Mesendoderm (in vitro differentiated cells): ENCODE measurements around the gene ROCK1.

Source experiments
- DNase-seq: peaks from one replicate; pipeline ENCODE4 v3.0.0; 2013
- H2AK5ac ChIP-seq: 2 replicates; pipeline ENCODE4 v1.6.1; 2013; ENCODE audit warnings: low read length, inconsistent platforms
- H2BK120ac ChIP-seq: 2 replicates; pipeline ENCODE4 v1.6.1; 2013; ENCODE audit warnings: low read depth, mild to moderate bottlenecking, low read length, moderate library complexity, mixed read lengths
- H2BK15ac ChIP-seq: replicated peaks from 2 replicates; pipeline ENCODE4 v1.6.1; 2013; ENCODE audit warnings: low read depth, mild to moderate bottlenecking, moderate library complexity
- H2BK5ac ChIP-seq: 2 replicates; pipeline ENCODE4 v1.6.1; 2013; ENCODE audit warnings: low read length, inconsistent platforms
- H3K18ac ChIP-seq: 2 replicates; pipeline ENCODE4 v1.6.1; 2013; ENCODE audit warnings: mild to moderate bottlenecking, low read length, mixed read lengths
- H3K23ac ChIP-seq: one replicate; pipeline ENCODE4 v1.6.1; 2013; ENCODE audit warnings: low read length
- H3K27ac ChIP-seq: 2 replicates; pipeline ENCODE4 v1.5.1; 2013; ENCODE audit warnings: low read depth, mild to moderate bottlenecking, inconsistent platforms, low read length, moderate library complexity
- H3K27me3 ChIP-seq: 2 replicates; pipeline ENCODE4 v1.6.1; 2013; ENCODE audit warnings: low read length, control low read depth, mild to moderate bottlenecking, inconsistent platforms; ENCODE audit not compliant: insufficient read depth, poor library complexity
- H3K36me3 ChIP-seq: 2 replicates; pipeline ENCODE4 v1.6.1; 2013; ENCODE audit warnings: low read length, inconsistent platforms; ENCODE audit not compliant: control insufficient read depth, insufficient read depth
- H3K4ac ChIP-seq: one replicate; pipeline ENCODE4 v1.6.1; 2013; ENCODE audit warnings: low read depth, mild to moderate bottlenecking, low read length, moderate library complexity
- H3K4me1 ChIP-seq: 2 replicates; pipeline ENCODE4 v1.6.1; 2013; ENCODE audit warnings: low read depth, low read length, inconsistent platforms; ENCODE audit not compliant: control insufficient read depth
- H3K4me2 ChIP-seq: 2 replicates; pipeline ENCODE4 v1.6.1; 2013; ENCODE audit warnings: low read length
- H3K4me3 ChIP-seq: 2 replicates; pipeline ENCODE4 v1.5.1; 2013; ENCODE audit warnings: mild to moderate bottlenecking, low read length
- H3K56ac ChIP-seq: one replicate; pipeline ENCODE4 v1.6.1; 2013; ENCODE audit warnings: low read length
- H3K79me1 ChIP-seq: 2 replicates; pipeline ENCODE4 v1.6.1; 2013; ENCODE audit warnings: low read length, inconsistent platforms
- H3K79me2 ChIP-seq: 2 replicates; pipeline ENCODE4 v1.6.1; 2013; ENCODE audit warnings: mild to moderate bottlenecking, low read length; ENCODE audit not compliant: control insufficient read depth, insufficient read depth
- H3K9ac ChIP-seq: 2 replicates; pipeline ENCODE4 v1.6.1; 2013; ENCODE audit warnings: low read length, inconsistent platforms
- H4K5ac ChIP-seq: one replicate; pipeline ENCODE4 v1.6.1; 2013; ENCODE audit warnings: low read length
- H4K8ac ChIP-seq: one replicate; pipeline ENCODE4 v1.6.1; 2013; ENCODE audit warnings: low read depth, mild to moderate bottlenecking, control low read depth, low read length, moderate library complexity
- WGBS: extraction: QIAGEN DNeasy Blood & Tissue Kit; methylation state at CpG from one replicate; pipeline ENCODE4 v1.1.7; 2013; ENCODE audit warnings: low lambda C conversion rate, missing lambda C conversion rate; ENCODE audit not compliant: insufficient coverage; ENCODE audit errors: extremely low coverage; 5-methylcytosine and 5-hydroxymethylcytosine counted together

The ROCK1 gene

DNA sequence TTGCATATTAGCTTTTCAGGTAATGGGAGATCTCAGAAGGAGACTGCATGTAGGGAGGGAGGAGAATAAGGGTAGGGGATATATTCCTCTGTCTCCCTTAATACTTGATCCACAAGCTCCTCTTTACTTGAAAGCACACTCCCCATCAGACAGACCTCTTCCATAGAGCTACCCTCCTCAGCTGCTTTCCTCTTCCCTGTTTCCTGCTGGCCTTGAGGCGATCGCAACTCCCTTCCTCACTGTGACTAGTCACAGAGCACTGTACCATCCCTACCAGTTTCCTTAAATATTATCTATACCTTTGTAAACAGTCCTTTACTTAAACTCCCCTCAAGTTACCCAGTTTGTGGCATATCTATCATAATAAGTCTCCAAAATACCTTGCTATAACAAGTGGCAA lies 10.9 kb downstream of the ROCK1 start:
- Histone ChIP-seq H3K79me2 (peaks cover 43% of the 10 kb centered on the region), H3K18ac (no peak overlapping the region), H3K4me2 (no peak overlapping the region), H4K8ac (no peak overlapping the region), H3K36me3 (no peaks in the 10 kb centered on the region), H3K79me1 (peaks cover 9% of the 10 kb centered on the region), H3K23ac (no peak overlapping the region), H2BK5ac (no peak overlapping the region), H3K4ac (no peak overlapping the region), H2AK5ac (no peak overlapping the region), H2BK15ac (no peak overlapping the region), H3K4me1 (no peaks in the 10 kb centered on the region), H3K27ac (no peak overlapping the region), H2BK120ac (no peak overlapping the region), H3K27me3 (no peaks in the 10 kb centered on the region), H3K56ac (no peak overlapping the region), H4K5ac (no peak overlapping the region), H3K9ac (no peak overlapping the region), H3K4me3 (no peak overlapping the region)
- DNase-seq = no peak
- WGBS = no CpG with 5 or more reads among the region's 2 CpGs

DNA sequence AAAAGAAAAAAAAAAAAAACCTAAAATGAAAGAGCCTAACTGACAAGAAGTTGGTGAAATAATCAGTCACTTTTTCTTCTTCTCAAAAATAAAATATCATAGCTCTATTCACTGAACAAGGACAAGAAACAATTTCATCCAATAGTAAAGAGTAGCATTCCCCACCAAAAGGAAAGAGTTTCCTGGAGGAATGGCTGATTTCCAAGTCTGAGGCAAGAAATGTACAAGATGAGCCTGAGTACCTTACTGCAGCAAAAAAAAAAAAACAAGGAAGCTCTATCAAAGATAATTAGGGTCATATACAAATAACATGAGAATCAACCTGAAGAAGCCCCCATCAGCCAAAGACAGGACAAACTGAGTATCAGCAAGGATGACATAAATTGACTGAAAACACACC lies 11.5 kb downstream of the ROCK1 start:
- Histone ChIP-seq H2BK15ac (no peak overlapping the region), H4K8ac (no peak overlapping the region), H2AK5ac (no peak overlapping the region), H3K79me2 (peaks cover 39% of the 10 kb centered on the region), H2BK120ac (no peak overlapping the region), H4K5ac (no peak overlapping the region), H3K27ac (no peak overlapping the region), H3K23ac (no peak overlapping the region), H2BK5ac (no peak overlapping the region), H3K9ac (no peak overlapping the region), H3K4ac (no peak overlapping the region), H3K4me3 (no peak overlapping the region), H3K79me1 (peaks cover 8% of the 10 kb centered on the region), H3K4me1 (no peaks in the 10 kb centered on the region), H3K27me3 (no peaks in the 10 kb centered on the region), H3K36me3 (no peaks in the 10 kb centered on the region), H3K4me2 (no peak overlapping the region), H3K18ac (no peak overlapping the region), H3K56ac (no peak overlapping the region)
- DNase-seq = no peak

GRCh38 chr18:21099442-21099841 lies 12.2 kb downstream of the ROCK1 start:
- Histone ChIP-seq H3K4ac (no peak overlapping the region), H2AK5ac (no peak overlapping the region), H3K23ac (no peak overlapping the region), H4K8ac (no peak overlapping the region), H3K4me1 (no peaks in the 10 kb centered on the region), H2BK120ac (no peak overlapping the region), H3K4me3 (no peak overlapping the region), H4K5ac (no peak overlapping the region), H3K27ac (no peak overlapping the region), H3K36me3 (no peaks in the 10 kb centered on the region), H3K18ac (no peak overlapping the region), H3K9ac (no peak overlapping the region), H3K79me1 (peaks cover 8% of the 10 kb centered on the region), H2BK5ac (no peak overlapping the region), H3K79me2 (peaks cover 38% of the 10 kb centered on the region), H3K56ac (no peak overlapping the region), H3K27me3 (no peaks in the 10 kb centered on the region), H2BK15ac (no peak overlapping the region), H3K4me2 (no peak overlapping the region)
- WGBS = no CpG with 5 or more reads among the region's 9 CpGs
- DNase-seq = no peak

DNA sequence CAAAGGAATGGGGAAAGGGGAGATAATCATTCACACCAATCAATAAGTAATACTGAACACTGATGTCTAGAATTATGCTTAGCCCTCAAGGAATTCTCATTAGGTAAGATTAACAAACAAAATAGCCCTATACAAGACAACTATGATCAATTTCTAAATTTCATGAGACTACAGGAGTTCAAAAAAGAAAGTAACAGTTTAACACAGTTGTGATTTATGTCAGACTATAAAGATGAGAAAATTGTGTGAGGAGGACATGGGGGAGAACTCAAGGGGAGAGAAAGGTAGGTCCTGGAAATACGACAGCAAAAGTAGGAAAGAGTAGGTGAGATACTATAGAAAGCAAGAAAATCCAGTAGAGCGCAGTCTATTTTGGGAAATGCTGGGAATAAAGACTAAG lies 14.9 kb downstream of the ROCK1 start:
- Histone ChIP-seq H3K4me1 (no peaks in the 10 kb centered on the region), H3K4me3 (no peak overlapping the region), H3K27ac (no peak overlapping the region), H3K56ac (no peak overlapping the region), H2BK5ac (no peak overlapping the region), H3K9ac (no peak overlapping the region), H3K4me2 (no peak overlapping the region), H2BK120ac (no peak overlapping the region), H3K23ac (no peak overlapping the region), H3K79me1 (peaks cover 13% of the 10 kb centered on the region), H3K18ac (no peak overlapping the region), H4K8ac (no peak overlapping the region), H4K5ac (no peak overlapping the region), H3K36me3 (no peaks in the 10 kb centered on the region), H3K27me3 (no peaks in the 10 kb centered on the region), H3K4ac (no peak overlapping the region), H3K79me2 (peaks cover 38% of the 10 kb centered on the region), H2AK5ac (no peak overlapping the region), H2BK15ac (no peak overlapping the region)
- DNase-seq = no peak
- WGBS = no CpG with 5 or more reads among the region's 2 CpGs

DNA sequence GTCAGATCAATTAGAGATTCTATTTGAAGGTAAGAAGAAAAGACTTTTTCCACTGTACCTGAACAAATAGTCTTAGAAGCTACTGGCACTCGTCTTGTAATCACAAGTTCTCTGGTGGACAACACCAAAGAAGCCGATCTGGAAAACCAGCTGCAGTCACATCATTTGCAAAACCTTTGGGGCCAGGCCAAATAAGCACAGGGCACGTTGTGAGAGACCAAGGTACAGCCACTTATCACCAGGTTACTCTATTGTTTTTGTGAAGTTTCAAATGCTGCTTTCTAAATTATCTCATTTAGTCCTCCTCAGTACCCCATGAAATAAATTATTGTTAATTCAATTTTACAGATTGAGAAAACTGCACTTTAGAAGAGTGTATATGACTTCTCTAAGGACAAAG lies 18.5 kb downstream of the ROCK1 start:
- H3K27me3 ChIP-seq = no peaks in the 10 kb centered on the region
- H4K5ac ChIP-seq = no peak overlapping the region
- peaks cover 39% of the 10 kb centered on the region for H3K79me2 ChIP-seq
- no peak overlapping the region for H3K23ac ChIP-seq
- no peak overlapping the region for H3K27ac ChIP-seq
- no peak overlapping the region for H3K18ac ChIP-seq
- H3K4ac ChIP-seq = no peak overlapping the region
- no peaks in the 10 kb centered on the region for H3K36me3 ChIP-seq
- no peak overlapping the region for H3K56ac ChIP-seq
- H3K4me3 ChIP-seq = no peak overlapping the region
- no peak overlapping the region for H2BK5ac ChIP-seq
- H2AK5ac ChIP-seq = no peak overlapping the region
- H3K4me1 ChIP-seq = no peaks in the 10 kb centered on the region
- no peak overlapping the region for H2BK120ac ChIP-seq
- H4K8ac ChIP-seq = no peak overlapping the region
- no peak overlapping the region for H3K9ac ChIP-seq
- no peak overlapping the region for H2BK15ac ChIP-seq
- H3K79me1 ChIP-seq = peaks cover 12% of the 10 kb centered on the region
- no peak for DNase-seq
- no peak overlapping the region for H3K4me2 ChIP-seq
- no CpG with 5 or more reads among the region's 3 CpGs for WGBS

GRCh38 chr18:21090680-21091079 lies 20.9 kb downstream of the ROCK1 start:
- H3K4me1 ChIP-seq = no peaks in the 10 kb centered on the region
- H2BK120ac ChIP-seq = no peak overlapping the region
- no peak overlapping the region for H3K23ac ChIP-seq
- H3K27ac ChIP-seq = no peak overlapping the region
- H2BK15ac ChIP-seq = no peak overlapping the region
- H3K36me3 ChIP-seq = no peaks in the 10 kb centered on the region
- H3K4ac ChIP-seq = no peak overlapping the region
- H3K79me2 ChIP-seq = peaks cover 34% of the 10 kb centered on the region
- H2AK5ac ChIP-seq = no peak overlapping the region
- H3K56ac ChIP-seq = no peak overlapping the region
- WGBS = no CpG with 5 or more reads among the region's 2 CpGs
- no peaks in the 10 kb centered on the region for H3K27me3 ChIP-seq
- H4K5ac ChIP-seq = no peak overlapping the region
- H3K9ac ChIP-seq = no peak overlapping the region
- H2BK5ac ChIP-seq = no peak overlapping the region
- no peak overlapping the region for H3K4me2 ChIP-seq
- no peak overlapping the region for H4K8ac ChIP-seq
- no peak for DNase-seq
- no peak overlapping the region for H3K18ac ChIP-seq
- H3K79me1 ChIP-seq = peaks cover 7% of the 10 kb centered on the region
- no peak overlapping the region for H3K4me3 ChIP-seq
